Limb (tissue), 2 donors: ENCODE data around the gene RIPK3.

Experiments used
- DNase-seq, 2 donors: peaks; one replicate each; pipeline ENCODE4 v3.0.0-alpha.2; 2016; ENCODE audit errors: extremely low spot score in 2 of 2

Gene RIPK3

DNA sequence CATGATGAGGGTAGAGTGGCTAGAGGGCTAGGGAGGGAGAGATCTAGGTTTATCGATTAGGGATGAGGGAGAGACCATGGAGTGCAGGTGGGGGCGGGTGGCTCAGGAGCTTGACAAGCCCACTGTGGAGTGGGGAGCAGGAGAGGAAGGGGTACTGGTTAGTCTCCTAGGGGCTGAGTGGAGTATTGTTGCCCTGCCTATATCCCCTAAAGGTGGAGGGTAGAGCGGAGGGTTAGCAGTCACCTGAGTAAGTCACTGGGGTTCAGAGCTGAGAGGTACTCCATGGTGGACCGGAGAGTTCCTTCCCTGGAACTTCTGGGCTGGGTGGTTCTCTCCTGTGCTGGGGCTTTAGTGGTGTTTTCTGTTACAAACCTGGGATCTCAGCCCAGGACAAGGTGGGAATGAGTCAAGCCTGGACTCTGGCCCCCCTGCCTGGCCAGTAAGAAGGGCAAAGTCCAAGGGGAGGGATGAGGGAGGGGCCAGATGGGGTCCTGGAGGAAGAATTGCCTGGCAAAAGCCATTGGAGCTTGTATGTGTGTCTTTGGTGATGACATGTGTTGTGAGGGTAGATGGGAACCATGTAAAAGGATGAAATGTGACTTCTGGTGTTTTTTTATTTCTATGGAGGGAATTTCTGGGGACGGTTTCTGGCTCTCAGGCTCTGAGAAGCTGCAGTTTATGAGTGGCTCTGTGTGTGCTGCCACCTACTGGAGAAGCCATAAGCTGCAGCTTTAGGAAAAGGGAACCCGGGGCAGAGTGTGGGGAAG is 32.0 kb downstream of the RIPK3 start, which contains the start of gene CIDEB:
TSS of gene CIDEB (minus strand) at position 403 of the 767 bp plus-strand sequence. CDS start at position 284, 119 bp downstream.
- DNase-seq, result peak; percentile 43 to 70

DNA sequence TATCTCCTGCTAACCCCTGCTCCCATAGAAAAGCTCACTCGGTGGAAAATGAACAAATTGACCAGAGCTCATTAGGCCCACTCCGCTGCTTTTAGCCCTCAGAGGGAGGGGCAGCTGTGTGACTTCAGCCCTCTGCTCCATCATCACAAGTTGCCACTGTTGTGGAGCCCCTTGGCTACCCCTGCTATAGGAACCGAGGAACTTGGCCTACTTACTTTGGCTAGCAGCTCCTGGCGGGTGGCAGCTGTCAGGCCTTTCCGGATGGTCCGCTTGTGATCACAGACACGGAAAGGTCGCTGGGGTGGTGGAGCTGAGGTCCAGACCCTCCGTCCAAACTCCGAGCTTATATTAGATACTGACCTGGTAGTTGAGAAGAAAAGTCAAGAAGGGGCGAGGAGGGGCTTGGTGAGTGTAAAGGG is 32.6 kb downstream of the RIPK3 start:
- no peak for DNase-seq

- no peak for DNase-seq
These were observed 35.8 kb downstream of the RIPK3 start for GRCh38 chr14:24304019-24304387.

GRCh38 chr14:24300326-24300980 is 39.3 kb downstream of the RIPK3 start:
- DNase-seq, result no peak

- peak; percentile 91 to 96 for DNase-seq
These were observed 40.3 kb downstream of the RIPK3 start, which contains the start of the genes DHRS1 and NOP9 for GRCh38 chr14:24299255-24300191. DHRS1 (minus strand) TSS chr14:24299780; CDS start chr14:24299106, 674 bp downstream. NOP9 (plus strand) TSS chr14:24299850; CDS start chr14:24299955, 105 bp downstream.

DNA sequence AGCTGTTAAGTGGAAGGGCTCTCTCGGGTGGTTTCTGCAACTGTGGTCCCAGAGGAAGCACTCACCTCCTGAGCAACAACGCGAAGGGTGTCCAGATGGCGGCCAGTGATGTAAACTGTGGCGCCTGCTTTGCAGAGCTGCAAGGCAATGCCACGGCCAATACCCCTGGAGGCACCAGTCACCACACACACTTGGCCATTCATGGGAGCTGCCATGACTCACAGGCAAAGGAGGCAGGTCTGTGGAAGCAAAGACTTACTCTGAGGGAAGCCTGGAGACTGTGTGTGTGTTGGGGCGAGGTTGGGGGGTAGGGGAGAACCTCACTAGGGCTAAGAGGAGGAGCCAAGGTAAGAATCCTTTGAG is 40.9 kb downstream of the RIPK3 start:
- DNase-seq, result no peak

DNA sequence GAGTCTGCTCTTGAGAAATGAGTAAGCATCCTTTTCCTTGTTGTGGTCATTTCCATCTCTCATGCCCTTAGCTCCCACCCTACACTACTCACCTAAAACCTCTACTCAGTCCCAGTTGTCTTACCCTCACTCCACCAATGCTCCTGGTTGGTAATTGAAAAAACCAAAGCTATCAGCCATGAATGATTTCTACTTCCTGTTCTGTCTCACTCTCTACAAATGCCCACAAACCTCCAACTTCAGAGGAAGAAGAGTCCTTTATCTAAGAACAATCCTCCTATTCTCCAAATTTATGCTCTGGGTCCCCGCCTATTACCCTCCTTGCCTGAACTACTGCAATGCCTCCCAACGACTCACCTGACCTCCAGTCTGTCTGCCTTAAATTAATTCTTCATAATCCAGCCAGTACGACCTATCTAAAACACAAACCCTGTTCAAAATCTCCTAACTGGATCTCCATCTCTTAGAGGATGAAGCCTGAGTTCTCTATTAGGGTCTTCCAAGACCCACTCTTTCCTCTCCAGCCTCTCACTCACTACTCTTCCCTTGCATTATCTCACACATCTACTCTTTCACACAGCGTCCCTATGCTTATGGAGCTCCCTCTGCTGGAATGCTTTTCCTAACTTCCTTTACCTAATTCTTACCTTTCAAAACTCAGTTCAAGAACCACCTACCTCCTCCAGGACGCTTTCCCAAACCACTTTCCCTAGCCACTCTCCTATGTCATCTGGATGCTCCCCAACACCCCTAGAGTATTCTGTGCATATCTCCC is 42.4 kb downstream of the RIPK3 start:
- no peak for DNase-seq

- DNase-seq, result peak; percentile 71 to 79
These were observed 43.2 kb downstream of the RIPK3 start for GRCh38 chr14:24296341-24297157.

GRCh38 chr14:24293525-24293924 is 46.3 kb downstream of the RIPK3 start:
- DNase-seq, result no peak

DNA sequence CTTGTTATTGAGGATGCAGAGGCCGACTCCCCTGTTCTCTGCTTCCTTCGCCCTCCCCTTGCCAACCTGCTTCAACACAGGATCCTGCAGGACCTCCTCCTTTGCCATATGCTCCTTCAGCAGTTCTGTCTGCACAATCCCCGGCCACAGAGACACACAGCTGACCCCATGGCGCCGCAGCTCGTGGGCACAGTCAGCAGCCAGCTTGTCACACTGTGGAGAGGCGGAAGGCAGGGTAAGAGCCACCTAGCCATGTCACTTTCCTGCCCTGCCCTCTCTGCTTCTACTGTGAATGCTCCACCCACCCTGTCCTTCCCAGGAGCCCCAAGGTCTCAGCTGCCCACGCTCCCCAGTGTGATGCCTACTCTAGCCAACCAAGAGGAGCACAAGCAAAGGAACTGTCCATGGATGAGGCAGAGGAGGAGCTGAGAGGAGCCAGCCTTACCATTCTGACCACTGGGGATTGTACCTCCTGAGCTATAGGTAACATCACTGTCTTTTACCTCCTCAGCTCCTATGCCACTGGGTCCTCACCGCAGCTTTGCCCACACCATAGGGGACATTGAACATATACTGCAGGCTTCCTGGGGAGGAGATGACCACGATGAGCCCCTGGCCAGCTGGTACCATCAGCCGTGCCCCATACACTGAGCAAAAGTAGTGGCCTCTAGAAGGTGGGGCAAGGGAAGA is 47.5 kb downstream of the RIPK3 start:
- no peak for DNase-seq

DNA sequence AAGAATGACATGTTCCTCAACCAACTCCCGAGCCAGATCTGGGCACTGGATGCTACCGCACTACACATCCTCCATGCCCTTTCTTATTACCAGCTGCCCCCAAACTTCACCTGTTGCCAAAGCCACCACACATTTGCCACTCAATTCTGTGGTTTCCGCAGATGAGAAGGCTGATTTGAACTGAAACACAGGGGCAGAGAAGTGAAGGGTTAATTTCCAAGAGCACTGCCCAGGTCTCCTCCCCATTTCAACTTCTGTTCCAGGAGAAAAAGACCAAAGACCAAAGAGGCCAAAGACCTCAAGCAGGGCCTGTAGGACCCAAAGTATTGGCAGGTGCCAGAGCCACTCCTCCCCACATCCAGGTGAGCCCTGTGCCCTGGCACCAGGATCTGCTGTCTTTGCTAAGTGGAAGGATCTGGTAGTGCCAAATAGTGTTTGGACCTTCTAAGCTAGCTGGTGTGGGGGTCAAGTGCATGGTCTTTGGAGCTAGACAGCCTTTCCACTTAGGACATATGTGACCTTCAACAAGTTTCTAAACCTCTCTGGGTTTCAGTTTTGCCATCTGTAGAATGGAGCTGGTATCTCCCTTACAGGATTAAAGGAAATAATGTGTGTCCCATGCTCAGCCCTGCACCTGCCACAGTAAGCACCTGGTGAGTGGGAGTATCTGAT is 48.2 kb downstream of the RIPK3 start:
- DNase-seq, result no peak

- DNase-seq, result no peak
These were observed 49.0 kb downstream of the RIPK3 start for GRCh38 chr14:24290746-24291145.

DNA sequence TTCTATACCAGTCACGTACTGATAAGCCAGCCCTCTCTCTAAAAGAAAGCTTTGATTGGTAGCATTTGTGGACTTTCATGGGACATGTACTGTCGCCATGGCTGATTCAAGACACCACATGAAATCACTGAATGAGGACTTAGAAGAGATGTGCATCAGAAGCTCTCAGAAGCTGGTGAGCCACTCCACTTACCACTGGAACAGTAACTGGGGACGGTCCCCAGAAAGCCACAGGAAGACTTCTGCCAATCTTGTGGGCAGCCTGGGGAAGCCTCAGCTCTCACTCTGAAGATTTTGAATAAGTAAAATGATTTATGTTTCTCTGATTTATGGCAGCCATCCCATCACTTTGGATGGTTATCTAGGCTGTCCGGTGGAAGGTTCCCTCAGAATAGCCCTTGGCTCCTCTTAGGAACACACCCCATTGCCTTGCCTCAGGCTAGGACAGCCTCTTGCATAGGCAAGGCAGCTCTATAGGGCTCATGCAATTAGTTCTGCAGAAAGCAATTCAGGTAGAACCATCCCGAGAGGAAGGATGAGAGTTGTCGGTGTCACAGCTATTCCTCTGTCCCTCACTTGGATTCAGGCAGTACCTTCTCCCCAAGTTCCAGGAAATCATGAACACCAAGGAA is 50.0 kb downstream of the RIPK3 start:
- DNase-seq, result no peak

DNA sequence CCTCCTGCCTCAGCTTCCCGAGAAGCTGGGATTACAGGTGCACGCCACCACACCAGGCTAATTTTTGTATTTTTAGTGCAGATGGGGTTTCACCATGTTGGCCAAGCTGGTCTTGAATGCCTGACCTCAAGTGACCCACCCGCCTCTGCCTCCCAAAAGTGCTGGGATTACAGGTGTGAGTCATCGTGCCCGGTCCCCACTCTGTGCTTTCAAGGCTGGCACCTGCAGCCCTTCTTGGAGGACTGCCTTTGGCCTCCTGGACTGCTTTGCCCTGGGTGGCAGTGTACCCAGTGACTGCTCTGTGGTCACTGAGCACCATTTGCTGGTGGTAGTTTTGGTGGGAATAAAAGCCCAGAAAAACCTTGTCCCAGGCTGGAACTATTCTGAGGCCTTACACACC is 52.8 kb downstream of the RIPK3 start:
- DNase-seq, result no peak
